HK-2 (cell line): ENCODE measurements around the gene CSTB.

ENCODE experiments used
- DNase-seq: peaks from one replicate; pipeline ENCODE4 v3.0.0-alpha.2; 2018; ENCODE audit not compliant: unreplicated experiment

CSTB gene

GRCh38 chr21:43728467-43729390 lies 47.4 kb downstream of the CSTB start:
- DNase-seq, result peak; percentile 95

- DNase-seq, result no peak
Observed at GRCh38 chr21:43728154-43728466, 48.0 kb downstream of the CSTB start.

- DNase-seq, result peak; percentile 60
Observed at GRCh38 chr21:43727519-43728153, 48.5 kb downstream of the CSTB start.

GRCh38 chr21:43726686-43727518 lies 49.2 kb downstream of the CSTB start:
- no peak for DNase-seq
